WTC11 (cell line): ENCODE results near the gene ARHGEF19. TPM values are rescaled to one million over a fixed set of nuclear protein-coding genes. Genes with fewer than 3 reads are reported as not detected.

ENCODE experiments used
- ATAC-seq: fragments of 200-7000 bp; cut with Tn5 transposase; 2 replicates; pipeline ENCODE4 v1.10.0; 2021; ENCODE audit warnings: mild to moderate bottlenecking, moderate library complexity
- CTCF ChIA-PET: fragments of 300-600 bp; sonication (Branson Sonifier 250); formaldehyde crosslinking; loops from one replicate; lab custom pipeline; 2021; ENCODE audit warnings: antibody characterized with exemption; lab: Charles Lee
- POLR2A ChIA-PET: fragments of 350-600 bp; sonication (Branson Sonifier 250); formaldehyde crosslinking; loops from one replicate; lab custom pipeline; 2021; ENCODE audit warnings: antibody characterized with exemption; lab: Charles Lee
- DNase-seq: peaks from one replicate; pipeline ENCODE4 v3.0.0; 2021; ENCODE audit warnings: low spot score
- H3K27ac Mint-ChIP-seq: 2 replicates; pipeline ENCODE4 v1.8.0; 2021; ENCODE audit warnings: mixed read lengths
- H3K27me3 Mint-ChIP-seq: 2 replicates; pipeline ENCODE4 v1.8.0; 2021; ENCODE audit warnings: low read depth, mild to moderate bottlenecking, moderate library complexity, mixed read lengths
- H3K36me3 Mint-ChIP-seq: 2 replicates; pipeline ENCODE4 v1.8.0; 2021; ENCODE audit warnings: mixed read lengths
- H3K4me1 Mint-ChIP-seq: 2 replicates; pipeline ENCODE4 v1.8.0; 2022; ENCODE audit warnings: mixed read lengths
- H3K4me3 Mint-ChIP-seq: 2 replicates; pipeline ENCODE4 v1.8.0; 2021; ENCODE audit warnings: mild to moderate bottlenecking, moderate library complexity, mixed read lengths
- H3K9me3 Mint-ChIP-seq: 2 replicates; pipeline ENCODE4 v1.8.0; 2021; ENCODE audit warnings: mixed read lengths
- ATF1 ChIP-seq: sonication (generic); formaldehyde crosslinking; IDR thresholded peaks from 2 replicates; pipeline ENCODE4 v1.8.1; 2023; ENCODE audit warnings: mild to moderate bottlenecking, moderate library complexity, missing genetic modification reagents
- E2F4 ChIP-seq: sonication (generic); formaldehyde crosslinking; IDR thresholded peaks from 2 replicates; pipeline ENCODE4 v1.8.1; 2022; ENCODE audit warnings: low read depth, mild to moderate bottlenecking, moderate library complexity, missing genetic modification reagents, borderline replicate concordance
- ELF4 ChIP-seq: sonication (generic); formaldehyde crosslinking; IDR thresholded peaks from 2 replicates; pipeline ENCODE4 v1.8.1; 2022; ENCODE audit warnings: low read depth, mild to moderate bottlenecking, moderate library complexity, missing genetic modification reagents
- FOXK1 ChIP-seq: sonication (generic); formaldehyde crosslinking; IDR thresholded peaks from 2 replicates; pipeline ENCODE4 v1.8.0; 2022; ENCODE audit warnings: mild to moderate bottlenecking, moderate library complexity, missing genetic modification reagents
- FOXP4 ChIP-seq: sonication (generic); formaldehyde crosslinking; IDR thresholded peaks from 2 replicates; pipeline ENCODE4 v1.8.0; 2022; ENCODE audit warnings: mild to moderate bottlenecking, missing genetic modification reagents
- MYBL2 ChIP-seq: sonication (generic); formaldehyde crosslinking; IDR thresholded peaks from 2 replicates; pipeline ENCODE4 v1.8.1; 2023; ENCODE audit warnings: mild to moderate bottlenecking, moderate library complexity, missing genetic modification reagents
- NFATC4 ChIP-seq: fragments of 250-450 bp; sonication (Bioruptor Pico); IDR thresholded peaks from 2 replicates; pipeline ENCODE4 v1.9.0; 2021; ENCODE audit warnings: mild to moderate bottlenecking
- RELA ChIP-seq: sonication (generic); formaldehyde crosslinking; IDR thresholded peaks from 2 replicates; pipeline ENCODE4 v1.8.1; 2022; ENCODE audit warnings: missing genetic modification reagents, mild to moderate bottlenecking, borderline replicate concordance
- SMAD3 ChIP-seq: sonication (generic); formaldehyde crosslinking; IDR thresholded peaks from 2 replicates; pipeline ENCODE4 v1.8.0; 2022; ENCODE audit warnings: missing genetic modification reagents, mild to moderate bottlenecking, borderline replicate concordance
- SP1 ChIP-seq: sonication (generic); formaldehyde crosslinking; conservative IDR thresholded peaks from 2 replicates; pipeline ENCODE4 v1.8.1; 2022; ENCODE audit warnings: missing genetic modification reagents
- TP53 ChIP-seq: sonication (generic); formaldehyde crosslinking; IDR thresholded peaks from 2 replicates; pipeline ENCODE4 v1.8.1; 2023; ENCODE audit warnings: mild to moderate bottlenecking, missing genetic modification reagents
- ZNF121 ChIP-seq: sonication (generic); formaldehyde crosslinking; IDR thresholded peaks from 2 replicates; pipeline ENCODE4 v1.8.0; 2023; ENCODE audit warnings: missing genetic modification reagents
- ZNF416 ChIP-seq: fragments of 250-450 bp; sonication (Bioruptor Pico); IDR thresholded peaks from 2 replicates; pipeline ENCODE4 v1.9.0; 2021; ENCODE audit warnings: mild to moderate bottlenecking, inconsistent platforms
- ZSCAN18 ChIP-seq: fragments of 250-450 bp; sonication (Bioruptor Pico); IDR thresholded peaks from 2 replicates; pipeline ENCODE4 v2.1.2; 2022; ENCODE audit warnings: mild to moderate bottlenecking, moderate library complexity
- total RNA-seq: library from RNA; stranded (reverse); gene quantifications from 3 replicates; pipeline ENCODE4 v1.2.3, GENCODE V29; 2021
- TF ChIP-seq, protein P1 (sequence below): sonication (generic); formaldehyde crosslinking; IDR thresholded peaks from 2 replicates; pipeline ENCODE4 v1.8.1; 2023; ENCODE audit warnings: mild to moderate bottlenecking, missing genetic modification reagents, moderate library complexity
- TF ChIP-seq, protein P2 (sequence below): sonication (generic); formaldehyde crosslinking; IDR thresholded peaks from 2 replicates; pipeline ENCODE4 v1.8.0; 2022; ENCODE audit warnings: missing genetic modification reagents

The ARHGEF19 gene
- total RNA-seq, 1 experiment from 2014 or later: 53.1 TPM

DNA sequence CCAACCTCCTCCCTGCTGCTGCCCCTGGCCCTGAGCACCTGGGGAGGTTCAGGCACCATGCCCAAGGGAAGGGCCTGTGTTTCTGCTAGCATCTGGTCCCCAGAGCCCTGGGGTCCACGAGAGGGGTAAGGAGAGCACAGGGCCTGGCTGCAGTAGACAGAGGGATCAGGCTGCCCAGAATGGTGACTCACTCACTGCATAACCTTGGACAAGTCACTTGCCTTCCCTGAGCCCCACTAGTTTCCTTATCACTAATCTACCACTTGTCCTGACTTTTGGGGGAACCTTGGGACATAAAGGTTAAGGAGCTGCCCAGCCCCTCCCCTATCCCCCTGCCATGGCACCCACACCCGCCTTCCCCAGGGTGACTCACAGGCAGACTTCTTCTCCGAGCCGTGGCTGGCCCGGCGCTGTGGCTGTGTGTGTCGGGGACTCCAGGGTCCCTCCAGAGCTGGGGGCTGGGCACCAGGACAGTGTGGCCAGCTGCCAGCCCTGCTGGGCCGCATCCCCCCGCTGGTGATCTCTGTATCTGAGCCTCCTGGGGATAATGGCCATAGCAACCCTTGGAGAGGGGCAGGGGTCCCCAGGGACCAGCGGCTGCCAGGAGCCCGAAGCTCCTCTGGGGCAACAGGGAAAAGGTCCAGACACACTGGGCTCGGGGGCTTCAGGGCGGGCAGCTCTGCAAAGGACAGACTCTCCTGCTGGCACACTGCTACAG lies 4.0 kb downstream of the ARHGEF19 start:
- H3K4me3 Mint-ChIP-seq: 0 out of 2 replicates have a peak overlapping the region, but pooled peaks have one; percentile 27
- ATAC-seq: no peak
- peaks cover 47% of the 10 kb centered on the region for H3K4me1 Mint-ChIP-seq
- peaks cover 14% of the 10 kb centered on the region for H3K36me3 Mint-ChIP-seq
- H3K27me3 Mint-ChIP-seq: no peaks in the 10 kb centered on the region
- no peaks in the 10 kb centered on the region for H3K9me3 Mint-ChIP-seq
- peak overlapping the region; percentile 32; the same call in 1 of the 2 replicates for H3K27ac Mint-ChIP-seq
- CTCF ChIA-PET: interaction anchor here (1.6 to 3.5 kb wide), 4 partner anchors 9 to 155 kb away, joined by 5 to 25 read pairs (median 15); no protein-coding TSS in a partner anchor
- TF ChIP-seq E2F4 (CRISPR knock-in tag) (no peak), ZNF416 (CRISPR knock-in tag) (no peak)
- TF ChIP-seq, protein P1, sequence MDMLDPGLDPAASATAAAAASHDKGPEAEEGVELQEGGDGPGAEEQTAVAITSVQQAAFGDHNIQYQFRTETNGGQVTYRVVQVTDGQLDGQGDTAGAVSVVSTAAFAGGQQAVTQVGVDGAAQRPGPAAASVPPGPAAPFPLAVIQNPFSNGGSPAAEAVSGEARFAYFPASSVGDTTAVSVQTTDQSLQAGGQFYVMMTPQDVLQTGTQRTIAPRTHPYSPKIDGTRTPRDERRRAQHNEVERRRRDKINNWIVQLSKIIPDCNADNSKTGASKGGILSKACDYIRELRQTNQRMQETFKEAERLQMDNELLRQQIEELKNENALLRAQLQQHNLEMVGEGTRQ: no peak
- TF ChIP-seq, protein P2, sequence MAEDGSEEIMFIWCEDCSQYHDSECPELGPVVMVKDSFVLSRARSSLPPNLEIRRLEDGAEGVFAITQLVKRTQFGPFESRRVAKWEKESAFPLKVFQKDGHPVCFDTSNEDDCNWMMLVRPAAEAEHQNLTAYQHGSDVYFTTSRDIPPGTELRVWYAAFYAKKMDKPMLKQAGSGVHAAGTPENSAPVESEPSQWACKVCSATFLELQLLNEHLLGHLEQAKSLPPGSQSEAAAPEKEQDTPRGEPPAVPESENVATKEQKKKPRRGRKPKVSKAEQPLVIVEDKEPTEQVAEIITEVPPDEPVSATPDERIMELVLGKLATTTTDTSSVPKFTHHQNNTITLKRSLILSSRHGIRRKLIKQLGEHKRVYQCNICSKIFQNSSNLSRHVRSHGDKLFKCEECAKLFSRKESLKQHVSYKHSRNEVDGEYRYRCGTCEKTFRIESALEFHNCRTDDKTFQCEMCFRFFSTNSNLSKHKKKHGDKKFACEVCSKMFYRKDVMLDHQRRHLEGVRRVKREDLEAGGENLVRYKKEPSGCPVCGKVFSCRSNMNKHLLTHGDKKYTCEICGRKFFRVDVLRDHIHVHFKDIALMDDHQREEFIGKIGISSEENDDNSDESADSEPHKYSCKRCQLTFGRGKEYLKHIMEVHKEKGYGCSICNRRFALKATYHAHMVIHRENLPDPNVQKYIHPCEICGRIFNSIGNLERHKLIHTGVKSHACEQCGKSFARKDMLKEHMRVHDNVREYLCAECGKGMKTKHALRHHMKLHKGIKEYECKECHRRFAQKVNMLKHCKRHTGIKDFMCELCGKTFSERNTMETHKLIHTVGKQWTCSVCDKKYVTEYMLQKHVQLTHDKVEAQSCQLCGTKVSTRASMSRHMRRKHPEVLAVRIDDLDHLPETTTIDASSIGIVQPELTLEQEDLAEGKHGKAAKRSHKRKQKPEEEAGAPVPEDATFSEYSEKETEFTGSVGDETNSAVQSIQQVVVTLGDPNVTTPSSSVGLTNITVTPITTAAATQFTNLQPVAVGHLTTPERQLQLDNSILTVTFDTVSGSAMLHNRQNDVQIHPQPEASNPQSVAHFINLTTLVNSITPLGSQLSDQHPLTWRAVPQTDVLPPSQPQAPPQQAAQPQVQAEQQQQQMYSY: no peak
- TF ChIP-seq, all 79 proteins: peak for 0
- POLR2A ChIA-PET: interaction anchor here (0.6 to 3.3 kb wide), 2 partner anchors 8 to 26 kb away, joined by 3 to 13 read pairs; no protein-coding TSS in a partner anchor
- DNase-seq: no peak

DNA sequence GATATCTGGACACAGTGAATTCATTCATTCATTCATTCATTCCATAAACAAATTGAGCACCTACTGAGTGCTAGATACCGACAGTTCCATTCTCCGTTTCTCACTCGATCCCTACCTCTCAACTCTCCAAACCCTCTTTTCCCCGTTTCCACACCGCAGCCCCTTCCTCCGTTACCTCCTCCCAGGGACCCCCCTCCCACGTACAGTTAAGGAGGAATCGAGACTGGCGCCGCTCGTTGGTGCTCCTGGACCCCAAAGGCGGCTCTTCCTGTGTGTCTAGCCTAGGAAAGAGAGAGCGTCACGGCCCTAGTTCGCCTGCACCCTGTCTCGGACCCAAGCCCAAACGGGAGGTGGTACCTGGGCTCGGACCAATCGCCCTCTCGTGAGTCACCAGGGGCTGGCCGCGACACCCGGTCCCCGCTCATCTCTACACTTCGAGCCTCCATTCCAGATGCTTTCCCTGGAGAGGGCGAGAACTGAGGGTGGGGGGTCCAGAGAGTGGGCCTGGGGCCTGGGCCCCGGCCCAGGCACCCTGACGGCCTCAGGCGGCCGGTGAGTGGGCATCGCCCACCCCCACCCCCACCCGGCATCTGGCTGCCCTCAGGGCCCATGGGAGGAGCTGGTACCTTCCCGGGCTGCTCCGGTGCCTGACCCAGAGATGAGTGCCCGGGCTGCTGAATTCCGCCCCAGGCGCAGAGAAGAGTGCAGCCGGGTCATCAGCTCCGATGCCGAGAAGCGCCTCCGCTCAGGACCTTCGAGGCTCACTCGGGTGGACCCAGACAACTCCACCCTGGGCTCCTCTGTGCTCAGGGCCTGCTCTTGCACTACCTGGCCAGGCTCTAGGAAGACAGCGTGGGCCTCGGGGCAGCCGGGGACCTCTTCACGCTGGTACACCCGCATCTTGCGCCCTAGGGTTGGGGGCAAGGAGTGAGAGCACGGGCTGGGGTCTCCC lies 4.9 kb downstream of the ARHGEF19 start:
- no peak for ATAC-seq
- 0 out of 2 replicates have a peak, but pooled peaks have one; percentile 38 for TF ChIP-seq RELA (CRISPR knock-in tag)
- TF ChIP-seq ZSCAN18 (CRISPR knock-in tag): no peak
- TF ChIP-seq, all 79 proteins: peak for 1
- Mint-ChIP-seq H3K27me3 (no peaks in the 10 kb centered on the region), H3K4me1 (peaks cover 39% of the 10 kb centered on the region), H3K36me3 (peaks cover 22% of the 10 kb centered on the region), H3K4me3 (peak overlapping the region; percentile 89), H3K27ac (peak overlapping the region; percentile 98), H3K9me3 (no peaks in the 10 kb centered on the region)
- peak; percentile 43 for DNase-seq
- CTCF ChIA-PET: interaction anchor here (0.8 to 3.5 kb wide), 6 partner anchors 10 to 156 kb away, joined by 3 to 25 read pairs (median 4); no protein-coding TSS in a partner anchor
- POLR2A ChIA-PET: interaction anchor here (0.6 to 3.3 kb wide), 6 partner anchors 8 to 148 kb away, joined by 3 to 13 read pairs (median 3); partner anchors contain the start of gene FBXO42

GRCh38 chr1:16206547-16207317 lies 5.7 kb downstream of the ARHGEF19 start:
- Mint-ChIP-seq H3K36me3 (peaks cover 22% of the 10 kb centered on the region), H3K4me3 (peak overlapping the region; percentile 89), H3K9me3 (no peaks in the 10 kb centered on the region), H3K4me1 (peaks cover 35% of the 10 kb centered on the region), H3K27ac (peak overlapping the region; percentile 98), H3K27me3 (no peaks in the 10 kb centered on the region)
- ChIA-PET POLR2A (interaction anchor here (0.6 to 3.3 kb wide), 7 partner anchors 9 to 149 kb away, joined by 3 to 13 read pairs (median 3); partner anchors contain the start of genes CPLANE2 and FBXO42), CTCF (interaction anchor here (0.8 to 3.5 kb wide), 8 partner anchors 10 to 157 kb away, joined by 3 to 25 read pairs (median 4); no protein-coding TSS in a partner anchor)
- ATAC-seq: peak; percentile 92
- DNase-seq: peak; percentile 99
- TF ChIP-seq SP1 (peak; percentile 71), TP53 (CRISPR knock-in tag) (0 out of 2 replicates have a peak, but pooled peaks have one; percentile 41), NFATC4 (CRISPR knock-in tag) (0 out of 2 replicates have a peak, but pooled peaks have one; percentile 1), ATF1 (CRISPR knock-in tag) (0 out of 2 replicates have a peak, but pooled peaks have one; percentile 61), SMAD3 (CRISPR knock-in tag) (peak; percentile 31; the same call in 1 of the 2 replicates), FOXK1 (CRISPR knock-in tag) (peak; percentile 70; the same call in 1 of the 2 replicates), ZNF121 (CRISPR knock-in tag) (peak; percentile 82), ELF4 (CRISPR knock-in tag) (0 out of 2 replicates have a peak, but pooled peaks have one; percentile 41), MYBL2 (peak; percentile 24; the same call in 1 of the 2 replicates), FOXP4 (CRISPR knock-in tag) (0 out of 2 replicates have a peak, but pooled peaks have one; percentile 58)
